ENCODE measurements around the gene TFR2.

Gene TFR2

DNA sequence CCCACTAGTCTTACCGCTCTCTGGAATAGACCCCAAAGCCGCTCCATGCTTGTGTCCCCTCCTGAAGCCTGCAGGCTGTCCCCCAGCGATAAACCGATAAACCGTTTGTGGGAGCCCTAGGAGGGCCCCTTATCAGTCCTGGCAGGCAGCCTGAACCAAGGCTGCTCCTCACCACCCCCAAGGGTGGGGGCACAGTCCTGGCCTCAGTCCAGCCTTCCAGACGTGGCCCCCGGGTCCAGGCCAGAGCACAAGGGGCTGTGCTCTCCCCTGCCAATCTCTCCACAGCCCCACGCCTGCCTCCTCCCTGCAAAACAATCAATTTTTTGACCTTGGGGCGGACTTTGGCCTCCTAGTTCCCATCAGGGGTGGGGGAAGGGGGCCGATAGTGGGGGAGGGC, at the start of gene TFR2:
Gene TFR2 (minus strand): TSS at position 90 of the 397 bp plus-strand sequence. CDS start 43 bp downstream, at position 47.
- DNase-seq = no peak

DNA sequence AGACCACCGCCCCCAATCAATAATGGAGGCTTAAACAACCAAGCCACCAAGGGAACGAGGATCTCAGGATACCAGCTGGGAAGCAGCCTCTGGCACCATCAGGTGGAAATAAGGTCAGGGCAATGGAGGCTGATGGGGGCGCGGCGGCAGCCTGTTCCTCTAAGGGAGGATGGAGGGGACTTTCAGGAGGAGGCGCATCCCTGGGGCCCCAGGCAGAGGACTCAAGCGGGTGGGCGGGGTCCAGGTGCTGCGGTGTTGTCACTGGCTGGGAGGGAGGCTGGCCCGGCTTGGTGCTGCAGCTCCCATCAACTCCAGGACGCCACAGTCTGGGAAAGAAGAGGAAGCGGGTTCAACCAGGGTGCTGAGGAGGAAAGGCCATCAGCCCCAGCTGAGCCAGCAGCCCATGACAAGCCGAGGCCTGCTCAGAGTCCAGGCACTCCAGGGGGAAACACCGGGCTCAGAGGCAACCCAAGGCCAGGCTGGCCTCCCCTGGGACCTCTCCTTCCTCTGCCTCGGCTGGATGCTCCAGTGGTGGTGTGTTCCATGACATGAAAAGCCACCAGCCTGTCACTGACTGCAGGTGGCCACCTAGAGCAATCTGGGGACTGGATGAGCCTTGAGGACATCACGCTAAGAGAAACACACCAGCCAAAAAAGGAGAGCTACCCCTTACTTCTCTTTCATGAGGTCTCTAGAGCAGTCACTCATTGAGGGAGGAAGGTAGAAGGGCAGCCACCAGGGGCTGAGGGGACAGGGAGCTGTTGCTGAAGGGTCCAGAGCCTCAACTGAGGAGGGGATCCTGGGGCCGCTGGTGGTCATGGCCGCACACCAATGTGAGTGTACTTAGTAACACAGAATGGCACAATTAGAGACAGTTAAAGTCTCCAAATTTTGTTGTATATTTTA, 48.1 kb upstream of the TFR2 start:
- no peak for DNase-seq

DNA sequence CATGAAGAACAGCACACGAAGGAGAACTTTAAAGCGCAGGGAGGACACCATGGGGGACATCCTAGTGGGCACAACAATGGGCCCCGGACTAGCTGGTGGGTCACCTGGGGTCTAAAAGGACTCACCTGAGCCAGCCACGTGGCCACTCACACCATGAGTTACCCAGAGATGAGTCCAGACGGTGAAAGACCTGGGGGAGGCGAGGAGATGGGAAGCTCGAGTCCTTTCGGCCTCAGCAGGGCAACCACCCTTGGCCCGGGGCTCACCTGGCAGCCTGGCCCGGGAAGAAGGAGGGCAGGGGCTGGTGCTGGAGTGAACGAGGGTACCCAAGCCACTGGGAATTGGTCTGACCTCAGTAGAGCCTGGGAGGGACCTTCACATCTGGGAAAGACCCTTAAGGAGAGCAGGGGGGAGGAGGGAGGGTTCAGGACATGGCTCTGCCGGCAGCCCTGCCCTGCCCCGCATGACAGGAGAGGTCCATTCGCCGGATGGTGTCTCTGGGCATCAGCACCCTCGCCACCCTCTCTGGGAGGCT, 47.0 kb upstream of the TFR2 start:
- no peak for DNase-seq

DNA sequence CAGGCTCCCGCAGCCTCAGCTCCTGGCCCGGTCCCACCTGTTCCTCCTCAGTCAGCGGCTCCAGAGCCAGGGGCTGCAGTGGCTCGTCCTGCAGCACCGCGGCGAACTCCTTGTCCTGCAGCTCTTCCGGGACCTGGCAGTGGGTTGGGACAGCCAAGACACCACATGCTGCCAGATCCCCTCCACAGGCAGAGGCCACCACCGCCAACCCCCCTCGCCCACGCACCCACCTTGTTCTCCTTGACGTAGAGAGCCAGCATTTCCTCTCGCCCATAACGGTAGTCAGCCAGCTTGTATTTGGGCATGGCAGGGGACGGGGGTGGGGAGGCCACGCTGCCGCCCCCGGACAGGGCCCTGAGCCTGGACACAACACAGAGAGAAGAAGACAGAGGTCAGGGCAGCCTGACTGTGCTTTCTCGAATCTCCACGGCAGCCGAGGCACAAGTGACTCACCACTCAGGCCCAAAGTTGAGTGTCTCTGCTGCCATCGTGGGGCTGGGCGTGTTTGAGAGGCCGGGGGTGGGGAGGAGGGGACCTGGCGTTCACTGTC, 46.5 kb upstream of the TFR2 start:
- DNase-seq = no peak

DNA sequence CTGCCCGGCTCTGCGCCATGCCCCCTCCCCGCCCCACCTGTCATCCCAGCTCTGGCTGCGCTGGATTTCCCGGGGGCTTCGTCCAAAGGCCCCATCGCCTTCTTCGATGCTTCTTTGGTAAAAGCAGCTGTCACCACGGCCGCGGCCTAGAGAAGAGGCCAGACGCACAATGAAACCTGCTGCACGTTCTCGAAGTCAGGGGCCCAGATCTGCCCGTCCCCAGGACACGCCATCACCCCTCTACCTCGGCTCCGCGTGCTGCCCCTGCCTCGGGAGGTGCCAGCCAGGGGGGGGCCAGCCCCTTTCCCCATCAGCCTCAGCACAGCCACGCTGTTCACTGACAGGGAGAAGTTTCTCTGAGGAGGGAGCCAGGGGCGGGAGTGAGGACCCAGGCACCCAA, 45.9 kb upstream of the TFR2 start:
- DNase-seq = no peak

DNA sequence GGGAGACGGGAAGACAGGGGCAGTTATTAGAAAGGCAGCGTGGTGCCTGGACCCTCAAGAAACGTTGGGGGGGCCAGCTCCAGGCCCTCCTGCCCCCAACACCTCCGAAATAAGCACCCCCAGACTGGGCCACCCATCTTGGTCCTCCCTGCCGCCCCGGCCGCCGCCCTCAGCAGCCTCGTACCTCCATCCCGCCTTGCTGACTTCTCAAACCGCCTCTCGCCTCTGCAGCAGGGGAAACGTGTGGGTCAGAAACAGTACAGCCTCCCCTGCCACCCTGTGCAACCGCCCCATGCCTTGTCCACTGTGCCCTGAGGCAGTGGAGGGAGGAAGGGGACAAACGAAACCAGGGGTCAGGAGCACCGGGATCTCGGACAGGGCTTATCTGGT, 45.5 kb upstream of the TFR2 start:
- DNase-seq = no peak

DNA sequence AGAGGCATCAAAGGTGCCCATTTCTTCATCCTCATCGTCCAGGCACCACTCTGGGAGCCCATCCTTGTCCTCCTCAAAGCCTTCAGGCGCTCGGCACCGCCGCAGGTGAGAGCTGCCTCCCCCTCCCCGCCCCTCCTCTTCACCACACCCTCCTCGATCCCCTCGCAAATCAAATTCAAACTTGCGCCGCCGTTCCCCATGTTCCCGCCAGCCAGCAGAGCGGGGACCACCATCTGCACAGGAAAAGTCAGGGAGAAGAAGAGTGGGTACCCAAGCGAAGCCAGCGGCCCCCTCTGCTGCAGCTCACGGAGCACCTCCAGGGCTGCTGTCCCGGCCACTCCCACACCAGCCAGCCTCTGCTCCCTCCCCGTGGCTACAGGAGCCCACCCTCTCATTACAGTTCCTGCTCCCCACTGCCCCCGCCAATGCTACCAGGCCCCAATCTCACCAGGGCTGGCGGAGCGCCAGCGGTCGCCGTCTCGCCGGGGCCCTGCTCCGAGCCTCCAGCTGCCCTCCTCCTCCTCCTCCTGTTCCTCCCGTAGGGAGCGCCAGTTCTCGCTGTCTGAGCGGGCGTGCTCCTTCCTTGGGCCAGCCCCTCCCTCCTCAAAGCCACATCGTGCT, 45.0 kb upstream of the TFR2 start:
- no peak for DNase-seq

DNA sequence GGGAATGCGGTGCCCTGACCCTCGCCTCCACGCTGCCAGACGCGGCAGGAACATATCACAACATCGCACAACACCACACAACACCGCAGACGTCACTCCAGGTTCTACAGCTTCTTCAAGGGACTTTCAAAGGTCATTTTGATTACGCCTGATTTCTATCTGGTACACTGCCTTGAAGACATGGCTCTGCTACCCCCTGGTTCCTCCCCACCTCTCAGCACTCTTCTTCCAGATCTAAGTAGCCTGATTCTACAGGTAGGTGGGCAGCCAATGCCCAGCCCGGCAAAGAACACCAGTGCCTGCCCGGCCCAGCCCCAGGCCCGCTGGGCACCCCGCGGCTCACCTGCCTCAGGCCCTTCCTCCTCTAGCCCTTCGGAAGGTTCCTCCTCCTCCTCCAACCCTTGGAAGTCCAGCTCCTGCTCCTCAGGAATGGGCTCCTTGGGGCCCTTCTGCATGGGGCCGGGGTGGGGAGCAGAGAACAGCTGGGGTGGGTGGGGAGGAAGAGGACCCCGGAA, 44.3 kb upstream of the TFR2 start:
- DNase-seq = no peak

DNA sequence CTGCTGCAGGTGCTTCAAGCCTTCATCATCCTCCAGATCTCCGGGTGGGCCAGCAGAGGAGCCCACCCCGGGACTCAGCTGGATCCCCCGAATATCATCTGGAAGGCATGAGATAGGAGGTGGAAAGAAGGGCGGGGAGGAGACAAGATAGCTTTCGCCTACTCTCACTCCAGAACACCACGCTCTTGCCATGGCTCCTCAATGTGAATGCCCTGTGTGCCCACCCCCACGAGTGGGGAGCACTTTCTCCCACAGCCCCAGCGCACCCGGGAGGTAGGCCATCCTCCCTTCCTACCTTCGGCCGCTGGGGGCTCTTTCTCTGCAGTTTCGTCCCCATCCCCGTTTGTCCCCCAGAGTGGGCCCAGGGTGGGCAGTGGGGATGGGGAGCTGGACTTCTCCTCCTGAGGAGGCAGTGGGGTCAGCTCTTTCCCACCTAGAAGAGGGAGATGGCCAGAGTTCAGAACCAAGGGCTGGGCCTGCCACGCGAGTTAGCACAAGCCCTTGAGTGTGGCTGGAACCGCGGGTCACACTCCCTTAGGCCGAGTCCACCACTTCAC, 43.8 kb upstream of the TFR2 start:
- DNase-seq = no peak

DNA sequence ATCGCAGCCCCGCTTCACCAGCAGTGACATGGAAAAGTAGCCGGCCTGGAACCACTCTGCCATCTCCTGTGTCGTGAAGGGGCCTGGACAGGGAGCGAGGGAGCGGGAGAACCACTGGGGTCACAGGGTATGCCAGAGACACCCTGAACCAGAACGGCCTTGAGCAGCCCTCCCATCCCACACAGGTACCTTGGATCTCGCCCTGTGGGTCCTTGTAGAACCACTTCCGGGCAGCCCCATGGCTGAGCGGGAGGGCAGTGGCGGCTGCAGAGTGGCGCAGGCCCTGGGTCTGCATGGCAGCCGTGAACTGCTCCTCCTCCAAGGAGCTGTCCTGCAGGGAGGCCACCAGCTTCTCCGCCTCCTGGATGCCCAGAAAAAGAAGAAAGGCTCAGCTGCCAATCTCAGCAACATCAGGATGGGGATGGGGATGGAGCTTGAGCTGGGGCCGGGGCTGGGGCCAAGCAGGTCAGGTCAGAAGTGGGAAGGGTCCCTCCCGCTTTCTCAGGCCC, 43.2 kb upstream of the TFR2 start:
- DNase-seq = no peak

DNA sequence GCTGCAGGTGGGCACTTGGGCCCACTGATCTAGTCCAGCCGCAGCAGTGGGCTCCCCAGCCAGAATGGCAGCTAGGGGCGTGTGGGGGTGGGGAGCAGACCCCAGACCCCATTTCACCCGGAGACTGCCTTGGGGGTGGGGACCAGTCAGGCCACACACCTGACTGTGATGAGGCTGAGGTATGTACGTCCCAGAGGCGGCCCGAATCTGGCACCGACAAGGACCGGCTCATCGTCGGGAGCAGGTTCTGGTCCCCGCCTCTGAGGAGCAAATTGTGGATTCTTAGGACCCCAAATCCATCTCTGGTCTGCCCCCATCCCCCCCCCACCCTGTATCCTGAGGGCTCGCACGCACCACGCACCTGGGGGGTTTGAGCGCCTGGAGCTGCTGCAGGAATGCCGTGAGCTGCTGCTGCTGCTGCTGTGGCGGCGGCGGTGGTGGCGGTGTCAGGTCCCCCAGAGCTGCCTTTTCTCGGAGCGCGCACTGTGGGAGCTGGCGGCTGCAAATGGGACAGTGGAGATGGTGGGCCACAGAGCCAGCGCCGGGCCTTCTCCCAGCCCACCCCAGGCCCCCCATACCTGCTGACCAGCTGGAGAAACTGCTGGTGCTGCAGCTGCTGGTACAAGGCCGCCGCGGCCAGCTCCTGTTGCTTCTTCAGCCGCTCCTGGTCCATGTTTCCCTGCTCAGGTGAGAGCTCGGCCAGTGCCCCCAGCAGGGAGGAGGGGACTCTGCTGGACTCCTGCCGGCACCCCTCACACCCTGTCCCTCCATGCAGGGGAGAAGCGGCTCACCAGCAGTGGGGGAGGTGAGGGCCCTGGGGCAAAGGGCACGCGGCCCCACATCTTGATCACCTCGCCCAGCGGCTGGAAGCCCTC, 42.5 kb upstream of the TFR2 start:
- DNase-seq = no peak

DNA sequence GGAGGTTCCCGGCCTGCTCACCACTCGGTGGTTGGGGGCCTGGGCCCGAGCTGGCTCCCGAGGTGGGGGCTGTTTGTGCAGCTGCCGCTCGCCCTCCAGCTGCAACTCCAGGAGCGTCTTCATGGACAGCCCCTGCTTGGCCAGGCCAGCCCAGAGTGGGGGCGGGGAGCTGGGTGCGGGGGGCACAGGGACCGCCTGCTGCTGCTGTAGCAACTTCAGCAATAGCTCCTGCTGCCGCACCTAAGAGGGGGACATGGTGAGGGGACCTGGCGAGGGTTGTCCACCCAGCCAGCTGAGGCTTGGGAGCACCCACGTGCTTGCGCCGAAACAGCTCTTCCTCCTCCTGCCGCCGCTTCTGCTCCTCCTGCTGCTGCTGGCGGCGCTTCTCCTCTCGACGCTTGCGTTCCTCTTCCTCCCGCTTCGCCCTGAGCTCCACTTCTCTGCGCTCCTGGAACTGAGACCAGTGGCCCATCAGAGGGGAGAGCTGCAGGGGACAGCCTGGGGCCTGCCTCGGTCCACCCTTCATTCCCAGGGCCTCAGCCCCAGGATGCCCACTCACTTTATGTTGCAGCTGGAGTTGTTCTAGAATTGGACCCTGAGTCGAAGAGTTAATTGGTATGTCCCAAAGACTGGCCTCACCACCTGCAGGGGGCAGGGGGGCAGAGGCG, 41.8 kb upstream of the TFR2 start:
- DNase-seq = no peak

DNA sequence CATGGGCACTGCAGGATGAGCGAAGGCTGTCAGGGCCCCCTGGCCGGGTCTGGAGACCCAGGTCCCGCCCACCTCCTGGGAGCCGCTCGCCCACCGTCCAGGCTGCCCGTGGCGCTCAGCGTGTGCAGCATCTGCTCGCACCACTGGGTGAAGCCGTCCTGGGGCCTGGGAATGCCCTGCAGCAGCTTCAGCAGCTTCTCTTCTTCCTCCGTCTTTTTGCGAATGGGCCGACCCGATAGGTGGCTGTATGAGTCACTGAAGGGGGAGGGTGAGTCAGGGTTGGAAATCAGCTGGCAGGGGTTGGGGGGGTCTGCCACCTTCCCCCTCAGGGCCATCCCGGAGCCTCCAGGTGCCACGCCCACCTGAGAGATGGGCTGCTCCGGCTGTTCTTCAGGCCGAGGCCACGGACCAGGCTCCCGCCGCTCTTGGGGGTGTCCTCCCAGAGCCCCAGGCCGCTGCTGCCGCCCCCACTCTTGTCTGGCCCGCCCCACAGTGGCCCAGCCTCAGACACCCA, 40.9 kb upstream of the TFR2 start:
- DNase-seq = no peak

DNA sequence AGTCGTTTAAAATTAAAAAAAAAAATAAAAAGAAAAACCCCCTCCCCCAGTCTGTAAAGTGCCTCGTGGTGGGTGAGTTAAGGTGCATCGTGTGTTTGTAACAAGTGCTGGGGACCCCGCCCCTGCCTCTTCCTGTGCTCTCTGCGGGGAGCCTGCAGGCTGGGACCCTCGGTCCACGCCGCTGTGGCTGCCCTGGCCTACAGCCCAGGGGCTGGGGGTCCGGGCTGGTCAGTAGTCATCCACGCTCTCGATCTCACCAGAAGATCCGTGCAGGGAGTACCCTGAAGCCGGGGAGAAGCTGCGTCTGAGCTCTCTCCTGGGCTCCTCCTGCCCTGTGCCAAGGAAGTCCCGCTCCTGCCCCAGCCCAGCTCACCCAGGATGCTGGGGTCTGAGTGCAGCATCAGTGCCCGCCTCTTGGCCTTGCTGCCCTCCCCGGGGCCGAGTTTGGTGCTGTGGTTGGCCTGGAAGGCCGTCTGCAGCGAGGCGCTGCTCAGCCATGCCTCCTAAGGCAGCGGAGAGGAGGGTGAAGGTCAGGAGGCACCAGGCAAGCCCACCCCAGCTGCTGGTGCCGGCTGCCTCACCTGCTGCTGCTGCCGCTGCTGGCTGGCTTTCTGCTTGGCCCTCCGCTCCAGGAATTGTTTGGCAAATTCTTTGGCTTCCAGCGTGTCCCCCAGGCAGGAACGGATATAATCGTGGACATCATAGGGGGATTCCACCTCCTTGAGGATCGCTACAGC, 40.3 kb upstream of the TFR2 start:
- no peak for DNase-seq

DNA sequence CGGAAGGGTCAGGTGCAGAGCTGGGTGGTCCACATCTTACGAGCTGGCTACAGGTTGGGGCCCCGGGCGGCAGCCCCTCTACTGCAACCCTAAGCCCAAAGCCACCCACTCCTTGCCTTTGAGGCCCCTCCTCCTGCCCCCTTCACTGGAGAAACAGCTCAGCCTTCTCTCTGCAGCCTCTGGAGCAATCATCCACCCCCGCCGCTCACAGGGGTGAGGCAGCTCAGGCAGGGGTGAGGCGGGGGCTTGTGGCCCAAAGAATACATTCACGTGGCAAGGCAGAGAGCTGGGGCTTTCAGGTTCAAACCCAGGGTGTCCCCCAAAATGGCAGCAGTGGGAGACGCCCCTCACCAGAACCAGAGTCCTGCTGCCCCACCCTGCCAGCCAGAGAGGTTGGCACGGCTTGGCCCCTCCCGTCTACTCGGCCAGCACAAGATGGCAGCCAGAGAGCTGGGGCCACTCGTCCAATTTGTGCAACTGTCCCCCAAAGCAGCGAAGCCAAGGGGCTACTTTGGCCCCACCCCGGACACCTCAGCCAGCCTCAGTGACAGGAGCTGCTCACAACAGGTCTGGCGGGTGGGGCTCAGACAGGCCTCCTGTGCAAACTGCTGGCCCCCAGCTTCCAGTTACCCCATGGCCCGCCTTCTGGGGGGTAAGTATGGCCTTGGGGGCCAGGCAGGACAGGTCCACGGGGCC, 39.4 kb upstream of the TFR2 start:
- DNase-seq = no peak

DNA sequence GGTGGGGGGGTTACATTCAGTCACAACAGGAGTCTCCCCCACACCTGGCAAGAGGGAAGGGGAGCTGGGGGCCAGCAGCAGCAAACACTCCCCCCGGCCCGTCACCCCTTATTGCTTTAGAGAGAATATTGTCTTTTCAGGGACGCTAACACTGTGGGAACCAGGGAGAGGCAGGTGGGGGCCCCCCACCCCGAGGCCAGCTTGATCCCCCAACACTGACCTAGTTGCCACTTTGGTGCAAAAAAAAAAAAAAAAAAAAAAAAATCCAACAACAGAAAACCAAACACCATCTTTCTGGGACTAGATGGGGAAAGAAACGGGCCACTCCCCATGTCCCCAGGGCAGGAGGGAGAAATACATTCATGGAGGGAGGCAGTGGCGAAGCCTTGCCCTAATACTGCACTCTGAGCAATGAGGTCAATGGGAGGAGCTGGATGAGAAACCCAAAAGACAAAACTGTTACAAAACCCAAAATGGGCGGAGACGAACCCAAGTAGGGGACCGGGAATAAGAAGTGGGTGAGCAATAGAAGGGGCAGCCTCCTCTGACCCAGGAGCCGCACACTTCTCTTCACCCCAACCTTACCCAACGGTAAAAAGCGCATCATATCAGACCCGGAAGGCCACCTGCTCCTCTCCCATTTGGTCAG, 38.7 kb upstream of the TFR2 start:
- no peak for DNase-seq

DNA sequence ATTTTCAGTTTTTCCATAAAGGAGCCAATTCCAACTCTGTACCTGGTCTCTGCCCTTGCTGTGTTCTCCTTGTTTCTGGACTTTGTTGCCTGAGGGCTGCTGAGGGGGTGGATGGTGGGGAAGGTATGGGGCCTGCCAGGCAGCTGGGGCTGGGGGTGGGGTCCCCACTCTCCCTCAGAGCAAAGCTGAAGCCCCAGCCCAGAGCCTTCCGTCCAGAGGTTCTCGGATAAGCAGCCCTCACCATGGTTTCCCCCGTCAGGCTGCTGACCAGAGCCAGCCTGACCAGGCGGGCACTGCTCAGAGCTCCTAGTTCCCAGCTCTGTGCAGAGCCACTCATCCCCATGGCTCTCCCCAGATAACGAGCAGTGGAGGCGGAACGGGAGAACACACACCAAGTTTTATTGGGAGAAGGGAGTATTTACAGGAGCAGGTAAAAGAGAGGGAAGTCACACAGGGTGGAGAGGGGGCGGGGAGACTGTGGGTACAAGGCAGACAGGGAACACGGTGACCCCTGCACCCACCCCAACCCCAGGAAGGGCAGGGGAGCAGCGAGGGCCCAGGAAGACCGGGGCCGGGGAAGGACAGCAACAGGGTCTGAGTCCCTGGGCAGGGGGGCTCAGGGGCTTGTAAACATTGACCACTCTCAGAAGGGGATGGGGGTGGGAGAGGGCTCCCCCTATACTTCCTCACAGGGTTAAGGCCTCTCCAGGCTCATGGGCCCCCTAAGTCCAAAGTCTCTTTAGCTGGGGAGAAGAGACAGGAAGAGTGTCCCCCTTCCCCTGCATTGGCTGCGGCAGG, 38.0 kb upstream of the TFR2 start:
- DNase-seq = no peak

DNA sequence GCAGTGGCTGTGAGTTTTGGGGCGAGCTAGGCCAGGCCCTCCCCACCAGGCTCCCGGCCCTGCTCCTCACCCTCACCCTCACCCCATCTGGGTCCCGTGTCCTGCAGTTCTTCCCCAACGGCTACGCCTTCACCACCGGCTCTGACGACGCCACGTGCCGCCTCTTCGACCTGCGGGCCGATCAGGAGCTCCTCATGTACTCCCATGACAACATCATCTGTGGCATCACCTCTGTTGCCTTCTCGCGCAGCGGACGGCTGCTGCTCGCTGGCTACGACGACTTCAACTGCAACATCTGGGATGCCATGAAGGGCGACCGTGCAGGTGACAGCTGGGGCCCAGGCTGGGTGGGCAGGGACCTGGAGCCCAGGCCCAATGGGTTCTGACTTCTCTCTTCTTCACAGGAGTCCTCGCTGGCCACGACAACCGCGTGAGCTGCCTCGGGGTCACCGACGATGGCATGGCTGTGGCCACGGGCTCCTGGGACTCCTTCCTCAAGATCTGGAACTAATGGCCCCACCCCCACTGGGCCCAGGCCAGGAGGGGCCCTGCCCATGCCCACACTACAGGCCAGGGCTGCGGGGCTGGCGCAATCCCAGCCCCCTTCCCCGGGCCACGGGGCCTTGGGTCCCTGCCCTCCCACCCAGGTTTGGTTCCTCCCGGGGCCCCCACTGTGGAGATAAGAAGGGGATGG, 37.1 kb upstream of the TFR2 start:
- no peak for DNase-seq

Measured in SHP77 (cell line).